DND-41 (cell line): ENCODE results near the gene PTGES3.
A peak's percentile ranks its signal among the peaks of the same experiment; 100 is the strongest.

Experiments
- ATAC-seq: fragments of 200-7000 bp; cut with Tn5 transposase; 3 replicates; pipeline ENCODE4 v1.9.1; 2021; ENCODE audit warnings: low read depth; ENCODE audit not compliant: insufficient read depth
- DNase-seq: peaks from one replicate; pipeline ENCODE4 v3.0.0-alpha.2; 2020
- H2AFZ ChIP-seq: 2 replicates; pipeline ENCODE4 v1.6.0; 2012; ENCODE audit warnings: low read depth, low read length
- H3K27ac ChIP-seq: 2 replicates; pipeline ENCODE4 v1.5.1; 2012; ENCODE audit warnings: low read length, inconsistent platforms
- H3K27me3 ChIP-seq: fragments of 200-600 bp; sonication (generic); 2 replicates; pipeline ENCODE4 v1.6.0; 2012; ENCODE audit warnings: low read length, mild to moderate bottlenecking, inconsistent platforms; ENCODE audit not compliant: insufficient read depth, poor library complexity
- H3K36me3 ChIP-seq: 2 replicates; pipeline ENCODE4 v1.5.1; 2012; ENCODE audit warnings: low read length, inconsistent platforms; ENCODE audit not compliant: insufficient read depth
- H3K4me1 ChIP-seq: 2 replicates; pipeline ENCODE4 v1.5.1; 2012; ENCODE audit warnings: mild to moderate bottlenecking, low read length; ENCODE audit not compliant: insufficient read depth
- H3K4me2 ChIP-seq: 2 replicates; pipeline ENCODE4 v1.6.0; 2012; ENCODE audit warnings: mild to moderate bottlenecking, moderate library complexity, low read length, inconsistent platforms; ENCODE audit not compliant: insufficient read depth
- H3K4me3 ChIP-seq, 2 experiments: fragments of 200-600 bp in 1 of 2; shearing (Covaris generic) in 1 of 2; 2 replicates each; pipeline ENCODE4 v1.5.1; 2012 to 2016; ENCODE audit warnings: inconsistent platforms in 2 of 2, low read length in 2 of 2, mild to moderate bottlenecking in 2 of 2, low read depth in 1 of 2, moderate library complexity in 1 of 2
- H3K79me2 ChIP-seq: 2 replicates; pipeline ENCODE4 v1.6.0; 2012; ENCODE audit warnings: low read length, inconsistent platforms; ENCODE audit not compliant: insufficient read depth
- H3K9ac ChIP-seq: 2 replicates; pipeline ENCODE4 v1.6.0; 2012; ENCODE audit warnings: low read depth, mild to moderate bottlenecking, inconsistent platforms, low read length, moderate library complexity
- H3K9me3 ChIP-seq: 2 replicates; pipeline ENCODE4 v1.5.1; 2012; ENCODE audit warnings: low read length, moderate library complexity, mild to moderate bottlenecking, inconsistent platforms; ENCODE audit not compliant: insufficient read depth, severe bottlenecking
- H4K20me1 ChIP-seq: 2 replicates; pipeline ENCODE4 v1.6.0; 2012; ENCODE audit warnings: low read length; ENCODE audit not compliant: insufficient read depth
- CTCF ChIP-seq: IDR thresholded peaks from 2 replicates; pipeline ENCODE4 v1.5.1; 2012; ENCODE audit warnings: borderline replicate concordance, low read length, moderate library complexity, mild to moderate bottlenecking; ENCODE audit not compliant: poor library complexity, severe bottlenecking; ENCODE audit errors: extremely low read depth
- EZH2 ChIP-seq: IDR thresholded peaks from 3 replicates; pipeline ENCODE4 v1.6.1; 2012; ENCODE audit warnings: borderline replicate concordance, low read depth, mild to moderate bottlenecking, moderate library complexity, low read length, inconsistent platforms; ENCODE audit not compliant: severe bottlenecking

The PTGES3 gene

DNA sequence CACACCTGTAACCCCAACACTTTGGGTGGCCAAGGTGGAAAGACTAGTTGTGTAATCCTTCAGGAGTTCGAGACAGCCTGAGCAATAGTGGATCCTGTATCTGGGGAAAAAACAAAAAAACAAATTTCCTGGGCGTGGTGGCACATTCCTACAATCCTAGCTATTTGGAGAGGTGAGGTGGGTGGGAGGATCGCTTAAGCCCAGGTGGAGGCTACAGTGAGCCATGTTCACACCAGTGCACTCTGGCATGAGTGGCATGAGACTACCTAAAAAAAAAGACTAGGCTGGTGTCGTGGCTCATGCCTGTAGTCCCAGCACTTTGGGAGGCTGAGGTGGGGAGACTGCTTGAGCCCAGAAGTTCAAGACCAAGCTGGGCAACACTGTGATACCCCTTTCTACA, 17.2 kb downstream of the PTGES3 start:
- Histone ChIP-seq H3K4me2 (no peak overlapping the region), H3K27me3 (no peaks in the 10 kb centered on the region)
- TF ChIP-seq CTCF (no peak), EZH2 (no peak)

GRCh38 chr12:56668197-56668457, 20.0 kb downstream of the PTGES3 start:
- ATAC-seq (no peak), DNase-seq (no peak)
- H3K27me3 ChIP-seq: no peaks in the 10 kb centered on the region
- H2AFZ ChIP-seq: no peak overlapping the region
- no peak overlapping the region for H3K4me3 ChIP-seq
- H3K4me1 ChIP-seq: no peaks in the 10 kb centered on the region
- H3K9me3 ChIP-seq: no peaks in the 10 kb centered on the region
- H3K27ac ChIP-seq: no peak overlapping the region
- TF ChIP-seq EZH2 (no peak), CTCF (no peak)
- peaks cover 55% of the 10 kb centered on the region for H4K20me1 ChIP-seq
- H3K9ac ChIP-seq: no peak overlapping the region
- H3K36me3 ChIP-seq: peaks cover 98% of the 10 kb centered on the region
- H3K79me2 ChIP-seq: peaks cover 74% of the 10 kb centered on the region
- H3K4me2 ChIP-seq: no peak overlapping the region

More for the DNA sequence above, 17.2 kb downstream of the PTGES3 start:
- H2AFZ ChIP-seq: no peak overlapping the region
- no peaks in the 10 kb centered on the region for H3K9me3 ChIP-seq
- peaks cover 71% of the 10 kb centered on the region for H4K20me1 ChIP-seq
- H3K4me1 ChIP-seq: peaks cover 5% of the 10 kb centered on the region; the same call in 1 of the 2 replicates
- peak; percentile 2 for DNase-seq
- H3K27ac ChIP-seq: no peak overlapping the region
- H3K36me3 ChIP-seq: peaks cover 91% of the 10 kb centered on the region
- peaks cover 96% of the 10 kb centered on the region for H3K79me2 ChIP-seq
- H3K4me3 ChIP-seq: no peak overlapping the region
- no peak for ATAC-seq
- no peak overlapping the region for H3K9ac ChIP-seq

GRCh38 chr12:56661979-56662638, 26.0 kb downstream of the PTGES3 start:
- Histone ChIP-seq H3K36me3 (peaks cover 47% of the 10 kb centered on the region), H3K79me2 (peaks cover 17% of the 10 kb centered on the region), H3K4me2 (no peak overlapping the region), H3K27me3 (no peaks in the 10 kb centered on the region), H4K20me1 (peaks cover 18% of the 10 kb centered on the region), H3K9me3 (no peaks in the 10 kb centered on the region), H3K4me3 (no peak overlapping the region), H3K9ac (no peak overlapping the region), H3K27ac (no peak overlapping the region), H3K4me1 (no peaks in the 10 kb centered on the region), H2AFZ (no peak overlapping the region)
- ATAC-seq (peak; percentile 27; the same call in 2 of the 3 replicates), DNase-seq (peak; percentile 7)
- TF ChIP-seq CTCF (no peak), EZH2 (no peak)
